Lower lobe of right lung (tissue), 2 donors: ENCODE data around the gene PLA2G5. TPM values are rescaled to one million over a fixed set of nuclear protein-coding genes. Genes with fewer than 3 reads are reported as not detected.

Source experiments
- ATAC-seq, 2 donors: fragments of 200-7000 bp; cut with Tn5 transposase; one replicate each; pipeline ENCODE4 v1.9.1; 2020 to 2022; ENCODE audit warnings: mild to moderate bottlenecking in 2 of 2, moderate library complexity in 2 of 2
- DNase-seq: peaks from one replicate; pipeline ENCODE4 v3.0.0-alpha.2; 2020
- H3K27ac ChIP-seq: fragments of 200-600 bp; one replicate; pipeline ENCODE4 v1.8.0; 2022
- H3K27me3 ChIP-seq: fragments of 200-600 bp; one replicate; pipeline ENCODE4 v1.8.0; 2022; ENCODE audit warnings: low read depth
- H3K36me3 ChIP-seq: fragments of 200-600 bp; one replicate; pipeline ENCODE4 v1.8.0; 2022; ENCODE audit warnings: mild to moderate bottlenecking
- H3K4me1 ChIP-seq: fragments of 200-600 bp; one replicate; pipeline ENCODE4 v1.8.0; 2022
- H3K4me3 ChIP-seq: fragments of 200-600 bp; one replicate; pipeline ENCODE4 v1.8.0; 2022; ENCODE audit warnings: mild to moderate bottlenecking
- H3K9me3 ChIP-seq: fragments of 200-600 bp; one replicate; pipeline ENCODE4 v1.8.0; 2022
- CTCF ChIP-seq: fragments of 200-600 bp; IDR thresholded peaks from one replicate; pipeline ENCODE4 v1.8.0; 2022; ENCODE audit warnings: antibody characterized with exemption, mild to moderate bottlenecking
- intact Hi-C: fragments of 100-400 bp; cut with DNase I; formaldehyde crosslinking; loops from one replicate; pipeline ENCODE4 v1.11.0; 2022
- total RNA-seq: library from RNA; stranded (reverse); fragmentation: NEBNext Ultra II Directional; extraction: Animal tissue kit (Norgen Biotek cat#: 25700); gene quantifications from one replicate; pipeline ENCODE4 v1.2.1, GENCODE V29; 2021
- donor health status: DM: no; HTN: yes; CAD: no; lungs with severe emphysema.

PLA2G5 gene
- total RNA-seq, 1 donor from 2014 or later: 7.4 TPM

GRCh38 chr1:20120796-20121195 is 50.8 kb downstream of the PLA2G5 start:
- no peak for TF ChIP-seq CTCF
- DNase-seq (no peak), ATAC-seq (no peak)
- H3K4me1 ChIP-seq: peaks cover 11% of the 10 kb centered on the region
- intact Hi-C loops: no loop called here
- H3K27me3 ChIP-seq: no peaks in the 10 kb centered on the region
- H3K4me3 ChIP-seq: no peak overlapping the region
- no peak overlapping the region for H3K27ac ChIP-seq
- H3K9me3 ChIP-seq: no peaks in the 10 kb centered on the region
- no peaks in the 10 kb centered on the region for H3K36me3 ChIP-seq

DNA sequence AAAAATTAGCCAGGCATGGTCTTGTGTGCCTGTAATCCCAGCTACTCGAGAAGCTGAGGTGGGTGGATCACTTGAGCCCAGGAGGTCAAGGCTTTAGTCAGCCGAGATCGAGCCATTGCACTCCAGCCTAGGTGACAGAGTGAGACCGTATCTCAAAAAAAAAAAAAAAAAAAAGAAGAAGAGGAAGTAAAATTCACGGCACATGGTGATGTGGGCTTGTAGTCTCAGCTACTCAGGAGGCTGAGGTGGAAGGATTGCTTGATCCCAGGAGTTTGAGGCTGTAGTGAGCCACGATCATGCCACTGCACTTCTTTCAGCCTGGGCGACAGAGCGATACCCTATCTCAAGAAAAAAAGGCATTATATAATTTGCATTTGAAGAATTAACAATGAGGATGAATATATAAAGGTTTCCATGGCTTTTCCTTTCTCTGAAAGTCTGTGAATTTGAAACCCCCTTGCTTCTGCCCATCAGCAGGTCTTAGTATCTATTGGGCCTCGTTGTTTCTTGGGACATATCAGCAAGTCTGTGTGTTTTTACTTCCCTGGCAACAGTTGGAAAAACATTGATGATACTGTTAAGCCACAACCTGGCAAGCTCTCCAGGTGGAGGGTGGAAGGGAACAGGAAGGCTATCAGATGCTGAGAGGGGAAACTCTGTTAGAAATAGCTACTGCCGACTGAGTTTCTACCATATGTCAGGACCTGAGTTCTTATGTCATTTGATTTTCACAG is 53.9 kb downstream of the PLA2G5 start:
- no peak for ATAC-seq
- Histone ChIP-seq H3K27ac (no peak overlapping the region), H3K4me3 (no peak overlapping the region), H3K36me3 (no peaks in the 10 kb centered on the region), H3K9me3 (no peaks in the 10 kb centered on the region), H3K4me1 (peaks cover 16% of the 10 kb centered on the region), H3K27me3 (no peaks in the 10 kb centered on the region)
- TF ChIP-seq CTCF: no peak
- intact Hi-C loops: no loop called here
- DNase-seq: no peak

DNA sequence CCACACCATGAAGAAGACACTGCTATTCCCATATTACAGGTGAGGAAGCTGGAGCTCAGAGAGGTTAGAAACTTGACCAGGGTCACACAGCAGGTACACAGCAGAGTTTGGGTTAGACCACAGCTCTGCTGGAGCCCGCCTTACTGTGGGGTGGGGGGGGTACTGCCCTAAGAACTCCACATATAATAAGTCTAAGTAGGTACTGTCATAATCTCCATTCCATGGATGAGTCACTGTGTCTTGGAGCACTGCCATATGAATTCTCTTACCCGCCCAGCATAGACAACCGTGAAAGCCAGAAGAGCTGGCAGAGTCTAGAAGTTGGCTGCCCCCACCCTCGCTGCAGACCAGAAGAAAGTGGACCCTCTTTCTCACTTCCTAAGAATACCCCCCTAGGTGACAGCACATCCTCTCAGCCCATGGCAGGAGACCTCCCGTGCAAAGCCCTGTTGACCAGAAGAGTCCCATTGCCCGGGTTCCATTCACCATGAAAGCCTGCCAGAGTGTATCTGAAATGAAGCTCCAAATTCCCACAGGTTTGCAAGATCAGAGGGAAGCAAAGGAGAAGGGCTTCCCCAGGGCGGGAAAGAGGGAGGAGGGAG is 54.6 kb downstream of the PLA2G5 start:
- intact Hi-C loops: no loop called here
- Histone ChIP-seq H3K9me3 (no peaks in the 10 kb centered on the region), H3K4me3 (no peak overlapping the region), H3K27me3 (no peaks in the 10 kb centered on the region), H3K27ac (no peak overlapping the region), H3K4me1 (peaks cover 16% of the 10 kb centered on the region), H3K36me3 (no peaks in the 10 kb centered on the region)
- no peak for TF ChIP-seq CTCF
- DNase-seq (no peak), ATAC-seq (peak; percentile 14 to 40)

DNA sequence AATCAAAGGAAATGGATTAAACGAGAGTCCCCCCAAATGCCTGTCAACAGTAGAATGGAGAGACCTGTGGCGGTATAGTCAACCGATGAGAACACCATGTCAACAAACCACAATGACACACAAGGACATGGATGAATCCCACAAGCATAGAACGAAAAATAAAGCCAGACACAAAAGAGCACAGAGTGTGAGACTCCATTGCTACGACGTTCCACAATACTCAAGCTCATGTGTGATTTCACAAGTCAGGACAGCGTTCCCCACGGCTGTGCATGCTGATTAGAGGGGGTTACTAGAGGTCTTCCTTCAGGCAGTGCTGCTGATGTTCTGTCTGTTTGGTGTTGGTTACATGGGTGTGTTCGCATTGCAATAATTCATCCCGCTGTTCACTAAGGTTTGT is 55.1 kb downstream of the PLA2G5 start:
- ATAC-seq: no peak
- DNase-seq: no peak
- no peak for TF ChIP-seq CTCF
- Histone ChIP-seq H3K36me3 (no peaks in the 10 kb centered on the region), H3K4me3 (no peak overlapping the region), H3K9me3 (peaks cover 5% of the 10 kb centered on the region), H3K27ac (no peak overlapping the region), H3K27me3 (no peaks in the 10 kb centered on the region), H3K4me1 (peaks cover 16% of the 10 kb centered on the region)
- intact Hi-C loops: no loop called here

DNA sequence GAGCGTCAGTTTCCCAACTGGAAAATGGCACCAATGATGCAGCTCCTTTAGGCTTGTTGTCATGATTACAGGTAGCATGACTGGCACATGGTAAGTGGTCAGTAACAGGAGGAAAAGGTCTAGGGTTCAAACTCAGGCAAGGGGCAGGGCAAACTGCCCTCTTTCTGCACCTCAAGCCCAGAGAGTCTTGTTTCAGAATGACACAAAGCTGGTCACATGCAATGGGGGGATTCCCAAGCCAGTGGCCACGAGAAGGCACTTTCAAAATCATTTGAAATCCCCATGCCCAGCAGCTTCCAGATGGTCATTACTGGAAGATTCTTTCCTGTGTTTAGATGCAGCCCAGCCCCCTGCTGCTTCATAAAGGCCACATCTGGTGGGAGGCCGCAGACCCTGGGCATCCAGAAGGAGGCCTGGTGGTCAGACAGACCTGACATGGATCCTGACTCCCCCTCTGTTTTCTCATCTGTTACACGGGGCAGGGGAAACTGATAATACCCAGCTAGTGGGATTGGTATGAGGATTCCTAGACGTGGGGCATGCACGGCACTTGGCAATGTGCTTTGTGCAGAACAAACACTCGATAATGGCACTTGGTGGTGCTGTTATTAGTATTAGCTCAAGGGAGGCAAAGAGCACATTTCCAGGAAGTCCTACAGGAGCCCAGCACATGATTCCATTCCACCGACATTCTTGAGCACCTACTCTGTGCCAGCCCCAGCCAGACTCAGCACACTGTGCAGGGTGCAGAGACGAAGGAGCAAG is 56.2 kb downstream of the PLA2G5 start:
- no peak for TF ChIP-seq CTCF
- Histone ChIP-seq H3K36me3 (no peaks in the 10 kb centered on the region), H3K4me1 (peaks cover 16% of the 10 kb centered on the region), H3K27ac (no peak overlapping the region), H3K9me3 (peaks cover 5% of the 10 kb centered on the region), H3K27me3 (no peaks in the 10 kb centered on the region), H3K4me3 (no peak overlapping the region)
- ATAC-seq (peak; percentile 88 to 90), DNase-seq (no peak)
- intact Hi-C loops: no loop called here
